K562 (cell line): ENCODE measurements around the gene WASL. TPM values are rescaled to one million over a fixed set of nuclear protein-coding genes. Genes with fewer than 3 reads are reported as not detected.

Experiments
- ARID2 ChIP-seq: fragments of 450-650 bp; IDR thresholded peaks from 2 replicates; pipeline ENCODE4 v1.6.1; 2017; ENCODE audit warnings: antibody characterized with exemption, mild to moderate bottlenecking
- ATF2 ChIP-seq: sonication (generic); formaldehyde crosslinking; IDR thresholded peaks from 2 replicates; pipeline ENCODE4 v1.8.1; 2022; ENCODE audit warnings: missing genetic modification reagents
- ATF3 ChIP-seq, 2 experiments: fragments of 450-650 bp in 1 of 2; sonication (generic) in 1 of 2; formaldehyde crosslinking in 1 of 2; IDR thresholded peaks in 1 of 2; conservative IDR thresholded peaks in 1 of 2; 2 replicates each; pipeline versions ENCODE4 v1.6.1 to v1.8.1; 2016 to 2023; ENCODE audit warnings: mild to moderate bottlenecking in 2 of 2, moderate library complexity in 2 of 2, inconsistent platforms in 1 of 2, missing genetic modification reagents in 1 of 2
- BHLHE40 ChIP-seq: IDR thresholded peaks from 2 replicates; pipeline ENCODE4 v1.6.1; 2011; ENCODE audit warnings: low read length, improper control_type of control experiment
- CHD4 ChIP-seq: fragments of 200-600 bp; sonication (generic); IDR thresholded peaks from 3 replicates; pipeline ENCODE4 v1.6.1; 2012; ENCODE audit warnings: low read depth, mild to moderate bottlenecking, mixed read lengths, low read length, inconsistent platforms; ENCODE audit not compliant: insufficient read depth, insufficient replicate concordance, poor library complexity, severe bottlenecking
- FOXM1 ChIP-seq, 2 experiments: fragments of 450-650 bp in 1 of 2; sonication (generic) in 1 of 2; formaldehyde crosslinking in 1 of 2; IDR thresholded peaks; 2 replicates each; pipeline versions ENCODE4 v1.6.1 to v1.9.0; 2017 to 2022; ENCODE audit warnings: low read depth in 2 of 2, mild to moderate bottlenecking in 2 of 2, missing genetic modification reagents in 1 of 2, moderate library complexity in 1 of 2
- GATA2 ChIP-seq: sonication (generic); formaldehyde crosslinking; IDR thresholded peaks from 2 replicates; pipeline ENCODE4 v1.4.0; 2020; ENCODE audit warnings: mild to moderate bottlenecking, missing genetic modification reagents
- HNRNPH1 ChIP-seq: fragments of 200-400 bp; formaldehyde crosslinking; optimal IDR thresholded peaks from 2 replicates; pipeline ENCODE3; 2017; ENCODE audit warnings: low read depth, mild to moderate bottlenecking, low read length, moderate library complexity
- MAX ChIP-seq: sonication (generic); formaldehyde crosslinking; IDR thresholded peaks from 2 replicates; pipeline ENCODE4 v1.9.0; 2022; ENCODE audit warnings: mild to moderate bottlenecking, missing genetic modification reagents
- MLLT1 ChIP-seq, 2 experiments: fragments of 450-650 bp; IDR thresholded peaks; 2 replicates each; pipeline ENCODE4 v1.6.1; 2016
- MNT ChIP-seq, 2 experiments: fragments of 450-650 bp; conservative IDR thresholded peaks; 2 replicates each; pipeline ENCODE4 v1.6.1; 2017; ENCODE audit warnings: mild to moderate bottlenecking in 2 of 2, moderate library complexity in 2 of 2
- MTA2 ChIP-seq: fragments of 450-650 bp; IDR thresholded peaks from 2 replicates; pipeline ENCODE4 v1.6.1; 2016; ENCODE audit warnings: low read depth
- NBN ChIP-seq: fragments of 450-650 bp; IDR thresholded peaks from 2 replicates; pipeline ENCODE4 v1.6.1; 2016; ENCODE audit warnings: low read depth, mild to moderate bottlenecking
- POU5F1 ChIP-seq: fragments of 150-350 bp; IDR thresholded peaks from 2 replicates; pipeline ENCODE4 v1.6.1; 2014; ENCODE audit warnings: borderline replicate concordance, low read length, low read depth, mild to moderate bottlenecking; ENCODE audit not compliant: partially characterized antibody
- RB1 ChIP-seq: fragments of 450-650 bp; IDR thresholded peaks from 2 replicates; pipeline ENCODE4 v1.6.1; 2017; ENCODE audit warnings: low read depth, mild to moderate bottlenecking
- ZC3H8 ChIP-seq: fragments of 450-650 bp; IDR thresholded peaks from 2 replicates; pipeline ENCODE4 v1.6.1; 2017
- ZFP91 ChIP-seq: sonication (generic); formaldehyde crosslinking; IDR thresholded peaks from 2 replicates; pipeline ENCODE4 v1.8.0; 2022; ENCODE audit warnings: mild to moderate bottlenecking, missing genetic modification reagents
- ZNF395 ChIP-seq: fragments of 200-800 bp; sonication (Bioruptor generic); IDR thresholded peaks from 2 replicates; pipeline ENCODE4 v1.6.1; 2017; ENCODE audit warnings: missing genetic modification characterization, missing compliant biosample characterization
- polyA plus RNA-seq, 8 experiments: library from polyadenylated mRNA; depleted of rRNA in 4 of 8; stranded (reverse) in 5 of 8; unstranded in 3 of 8; fragments of >200 nt; fragmentation: Nextera tagmentation in 2 of 8; fragmentation: Illumina TruSeq in 1 of 8; extraction: Ambion mirVana in 2 of 8; extraction: Trizol in 1 of 8; gene quantifications; 2 replicates each; pipeline versions ENCODE4 v1.2.1 to v1.2.3, GENCODE V29; 2011 to 2014; ENCODE audit warnings: inconsistent platforms in 1 of 8, missing spikeins in 1 of 8
- total RNA-seq, 7 experiments: library from RNA; depleted of rRNA in 6 of 7; stranded (reverse); fragments of >200 nt in 6 of 7; fragmentation: Illumina TruSeq in 2 of 7; extraction: Trizol in 2 of 7; gene quantifications; 2 replicates each; pipeline versions ENCODE4 v1.2.1 to v1.2.3, GENCODE V29; 2011 to 2021; ENCODE audit warnings: low replicate concordance in 1 of 7

WASL gene
- total and polyA plus RNA-seq, 9 of the 15 experiments (the other 6 are each of a cell fraction or from before 2014, with no cell fraction given), result 3.2 to 13.9 (median 8.3) TPM

GRCh38 chr7:123749537-123749857 lies 694 bp upstream of the WASL start (continued):
- 0 out of 2 replicates have a peak, but pooled peaks have one; percentile 43 for TF ChIP-seq ARID2
- peak; percentile 71; the same call in 1 of the 2 replicates for TF ChIP-seq NBN
- TF ChIP-seq ATF2, result no peak
- TF ChIP-seq MNT (conservative IDR thresholded peaks at IDR 0.05), result peak; percentile 60 to 72
- peak; percentile 10 to 13 for TF ChIP-seq MLLT1 (IDR thresholded peaks at IDR 0.05)
- TF ChIP-seq POU5F1, result no peak
- peak; percentile 46; the same call in 1 of the 2 replicates for TF ChIP-seq FOXM1 (IDR thresholded peaks at IDR 0.05; ENCODE audit: low read depth)
- no peak for TF ChIP-seq FOXM1 (CRISPR knock-in tag; IDR thresholded peaks at IDR 0.05; ENCODE audit: low read depth)
- TF ChIP-seq ZC3H8, result 0 out of 2 replicates have a peak, but pooled peaks have one; percentile 5
- TF ChIP-seq ZFP91, result no peak
- TF ChIP-seq MTA2, result peak; percentile 1; the same call in 1 of the 2 replicates
- TF ChIP-seq HNRNPH1, result no peak
- peak; percentile 28; the same call in 1 of the 2 replicates for TF ChIP-seq GATA2
- TF ChIP-seq BHLHE40, result peak; percentile 39; the same call in 1 of the 2 replicates
- peak; percentile 3; the same call in 1 of the 2 replicates for TF ChIP-seq ZNF395 (CRISPR knock-in tag)
- no peak for TF ChIP-seq RB1
- TF ChIP-seq MAX (CRISPR knock-in tag), result no peak
- TF ChIP-seq ATF3 (IDR thresholded peaks at IDR 0.05), result 0 out of 2 replicates have a peak, but pooled peaks have one; percentile 26
- TF ChIP-seq ATF3 (CRISPR knock-in tag; conservative IDR thresholded peaks at IDR 0.05), result no peak
- TF ChIP-seq CHD4, result no peak
